DOHH2 (cell line): ENCODE data around the gene LKAAEAR1.
"Not testable (repeated sequence)": the region's sequence is repeated elsewhere in the genome, so short reads cannot be mapped to it uniquely, and the experiment has no call there.

Experiments
- H3F3A ChIP-seq: fragments of 200-600 bp; sonication (generic), shearing (Covaris generic); 2 replicates; pipeline ENCODE4 v1.6.0; 2016; ENCODE audit warnings: antibody characterized with exemption, mild to moderate bottlenecking; ENCODE audit not compliant: control insufficient read depth, insufficient read depth
- H3K27ac ChIP-seq: fragments of 200-600 bp; sonication (generic); 2 replicates; pipeline ENCODE4 v1.5.1; 2014; ENCODE audit warnings: low read depth, mild to moderate bottlenecking, low read length, moderate library complexity
- H3K27me3 ChIP-seq: fragments of 200-600 bp; sonication (generic); 2 replicates; pipeline ENCODE4 v1.6.1; 2014; ENCODE audit warnings: mild to moderate bottlenecking, low read length, mixed read lengths; ENCODE audit not compliant: control insufficient read depth
- H3K36me3 ChIP-seq: fragments of 200-600 bp; sonication (generic); 2 replicates; pipeline ENCODE4 v1.6.1; 2014; ENCODE audit warnings: mild to moderate bottlenecking, low read length, moderate library complexity, mixed read lengths; ENCODE audit not compliant: control insufficient read depth
- H3K4me1 ChIP-seq: fragments of 200-600 bp; sonication (generic); 2 replicates; pipeline ENCODE4 v1.6.1; 2014; ENCODE audit warnings: mild to moderate bottlenecking, low read length, mixed read lengths; ENCODE audit not compliant: control insufficient read depth
- H3K4me2 ChIP-seq: fragments of 200-600 bp; sonication (generic); 2 replicates; pipeline ENCODE4 v1.6.0; 2014; ENCODE audit warnings: mild to moderate bottlenecking, low read length, moderate library complexity
- H3K4me3 ChIP-seq: fragments of 200-600 bp; sonication (generic); 2 replicates; pipeline ENCODE4 v1.5.1; 2014; ENCODE audit warnings: mild to moderate bottlenecking, low read length, mixed read lengths
- H3K79me2 ChIP-seq: fragments of 200-600 bp; sonication (generic); 2 replicates; pipeline ENCODE4 v1.6.1; 2014; ENCODE audit warnings: mild to moderate bottlenecking, low read length, mixed read lengths; ENCODE audit not compliant: control insufficient read depth
- H3K9me2 ChIP-seq: fragments of 200-600 bp; sonication (generic); replicated peaks from 2 replicates; pipeline ENCODE4 v1.6.1; 2014; ENCODE audit warnings: mild to moderate bottlenecking, low read length, mixed read lengths; ENCODE audit not compliant: control insufficient read depth
- H3K9me3 ChIP-seq: fragments of 200-600 bp; sonication (generic); 2 replicates; pipeline ENCODE4 v1.6.1; 2014; ENCODE audit warnings: antibody characterized with exemption, low read length, mixed read lengths; ENCODE audit not compliant: control insufficient read depth, insufficient read depth
- H4K20me1 ChIP-seq: fragments of 200-600 bp; sonication (generic); 2 replicates; pipeline ENCODE4 v1.6.0; 2014; ENCODE audit warnings: low read depth, mild to moderate bottlenecking, antibody characterized with exemption, low read length, moderate library complexity; ENCODE audit not compliant: control insufficient read depth, insufficient read depth
- EZH2phosphoT487 ChIP-seq: fragments of 200-600 bp; sonication (generic); IDR thresholded peaks from 2 replicates; pipeline ENCODE4 v1.6.1; 2017; ENCODE audit warnings: borderline replicate concordance, mild to moderate bottlenecking, antibody characterized with exemption, low read length, moderate library complexity, mixed read lengths
- TF ChIP-seq, protein P1 (sequence below): fragments of 200-600 bp; sonication (generic); IDR thresholded peaks from one replicate; pipeline ENCODE4 v1.5.1; 2014; ENCODE audit warnings: antibody characterized with exemption, mild to moderate bottlenecking, low read depth, low read length; ENCODE audit not compliant: poor library complexity, severe bottlenecking

LKAAEAR1 gene

DNA sequence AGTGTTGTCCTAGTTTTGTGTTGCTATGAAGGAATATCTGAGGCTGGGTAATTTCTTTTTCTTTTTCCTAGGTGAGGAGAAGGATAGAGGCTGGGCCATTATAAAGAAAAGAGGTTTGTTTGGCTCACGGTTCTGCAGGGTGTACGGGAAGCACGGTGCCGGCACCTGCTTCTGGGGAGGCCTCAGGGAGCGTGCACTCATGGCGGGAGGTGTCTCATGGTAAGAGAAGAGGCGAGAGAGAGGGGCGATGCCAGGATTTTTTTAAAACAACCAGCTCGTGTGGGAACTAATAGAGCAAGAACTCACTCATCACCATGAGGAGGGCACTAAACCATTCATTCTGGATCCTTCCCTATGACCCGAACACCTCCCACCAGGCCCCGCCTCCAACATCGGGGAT is 37.4 kb upstream of the LKAAEAR1 start:
- no peak for TF ChIP-seq EZH2phosphoT487
- TF ChIP-seq, protein P1, sequence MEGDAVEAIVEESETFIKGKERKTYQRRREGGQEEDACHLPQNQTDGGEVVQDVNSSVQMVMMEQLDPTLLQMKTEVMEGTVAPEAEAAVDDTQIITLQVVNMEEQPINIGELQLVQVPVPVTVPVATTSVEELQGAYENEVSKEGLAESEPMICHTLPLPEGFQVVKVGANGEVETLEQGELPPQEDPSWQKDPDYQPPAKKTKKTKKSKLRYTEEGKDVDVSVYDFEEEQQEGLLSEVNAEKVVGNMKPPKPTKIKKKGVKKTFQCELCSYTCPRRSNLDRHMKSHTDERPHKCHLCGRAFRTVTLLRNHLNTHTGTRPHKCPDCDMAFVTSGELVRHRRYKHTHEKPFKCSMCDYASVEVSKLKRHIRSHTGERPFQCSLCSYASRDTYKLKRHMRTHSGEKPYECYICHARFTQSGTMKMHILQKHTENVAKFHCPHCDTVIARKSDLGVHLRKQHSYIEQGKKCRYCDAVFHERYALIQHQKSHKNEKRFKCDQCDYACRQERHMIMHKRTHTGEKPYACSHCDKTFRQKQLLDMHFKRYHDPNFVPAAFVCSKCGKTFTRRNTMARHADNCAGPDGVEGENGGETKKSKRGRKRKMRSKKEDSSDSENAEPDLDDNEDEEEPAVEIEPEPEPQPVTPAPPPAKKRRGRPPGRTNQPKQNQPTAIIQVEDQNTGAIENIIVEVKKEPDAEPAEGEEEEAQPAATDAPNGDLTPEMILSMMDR: no peak

DNA sequence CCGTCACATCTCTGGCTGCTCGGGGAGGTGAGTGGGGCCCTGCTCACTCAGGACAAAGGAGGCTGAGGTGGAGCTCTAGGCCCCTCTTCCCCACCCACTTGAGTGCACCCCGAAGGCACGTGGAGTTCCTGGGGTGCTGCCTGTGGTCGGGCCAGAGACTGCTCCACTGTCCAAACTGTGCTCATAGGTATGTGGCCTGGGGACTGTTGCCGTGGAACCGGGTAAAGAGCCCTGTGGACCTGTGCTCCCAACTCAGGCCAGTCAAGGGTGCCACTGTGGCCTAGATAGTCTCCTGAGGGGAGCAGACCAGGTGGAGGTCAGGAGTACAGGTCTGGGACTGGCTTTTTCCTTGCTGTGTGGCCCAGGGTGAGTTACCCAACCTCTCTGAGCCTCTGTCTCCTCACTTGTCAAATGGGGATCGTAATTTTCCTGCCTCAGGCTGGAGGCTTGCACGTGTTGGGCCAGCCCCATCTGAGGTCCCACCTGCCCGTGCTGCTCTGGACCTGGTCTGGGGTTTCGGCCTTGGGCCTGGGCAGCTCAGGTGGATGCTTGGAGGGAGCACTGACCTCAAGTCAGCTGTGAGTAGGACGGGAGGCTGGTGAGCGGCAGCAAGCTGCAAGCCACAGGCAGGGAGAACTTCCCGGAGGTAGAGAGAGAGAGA is 35.6 kb upstream of the LKAAEAR1 start:
- Histone ChIP-seq H4K20me1 (no peaks in the 10 kb centered on the region), H3K27me3 (peaks cover 23% of the 10 kb centered on the region), H3K4me3 (peak overlapping the region; percentile 33), H3K36me3 (no peaks in the 10 kb centered on the region), H3K79me2 (no peaks in the 10 kb centered on the region), H3K9me3 (no peaks in the 10 kb centered on the region), H3F3A (no peaks in the 10 kb centered on the region), H3K4me1 (peaks cover 11% of the 10 kb centered on the region), H3K4me2 (peak overlapping the region; percentile 54), H3K27ac (no peak overlapping the region), H3K9me2 (no peaks in the 10 kb centered on the region)
- no peak for TF ChIP-seq EZH2phosphoT487
- TF ChIP-seq, protein P1: no peak

More for the DNA sequence above, 37.4 kb upstream of the LKAAEAR1 start:
- Histone ChIP-seq H3K79me2 (no peaks in the 10 kb centered on the region), H3K4me1 (peaks cover 11% of the 10 kb centered on the region), H3K27ac (no peak overlapping the region), H3K4me2 (no peak overlapping the region), H3K27me3 (peaks cover 23% of the 10 kb centered on the region), H3K4me3 (no peak overlapping the region), H3K9me2 (no peaks in the 10 kb centered on the region), H3K9me3 (no peaks in the 10 kb centered on the region), H4K20me1 (no peaks in the 10 kb centered on the region), H3F3A (no peaks in the 10 kb centered on the region), H3K36me3 (no peaks in the 10 kb centered on the region)

DNA sequence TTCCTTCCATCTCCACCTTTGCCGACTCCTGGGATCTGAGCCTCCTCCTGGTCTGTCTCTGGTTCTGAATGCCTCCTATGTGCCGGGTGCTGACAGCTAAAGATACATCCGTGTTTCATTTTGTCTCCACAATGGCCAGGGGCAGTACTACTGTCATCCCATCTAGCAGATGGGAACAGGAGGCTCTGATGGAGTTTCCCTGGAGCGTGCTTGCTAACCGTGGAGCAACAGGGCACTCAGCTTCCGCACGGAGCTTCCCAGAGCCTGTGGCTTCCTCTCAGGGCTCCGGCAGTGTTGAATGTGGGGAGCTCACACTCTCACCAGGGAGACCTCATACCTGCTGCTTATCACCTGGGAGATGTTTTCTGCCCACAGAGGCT is 35.1 kb upstream of the LKAAEAR1 start:
- Histone ChIP-seq H4K20me1 (no peaks in the 10 kb centered on the region), H3K4me1 (peaks cover 11% of the 10 kb centered on the region), H3K79me2 (no peaks in the 10 kb centered on the region), H3K9me3 (no peaks in the 10 kb centered on the region), H3K27me3 (peaks cover 24% of the 10 kb centered on the region), H3F3A (no peaks in the 10 kb centered on the region), H3K27ac (no peak overlapping the region), H3K4me3 (no peak overlapping the region), H3K36me3 (no peaks in the 10 kb centered on the region), H3K9me2 (no peaks in the 10 kb centered on the region), H3K4me2 (no peak overlapping the region)
- TF ChIP-seq, protein P1: no peak
- no peak for TF ChIP-seq EZH2phosphoT487

DNA sequence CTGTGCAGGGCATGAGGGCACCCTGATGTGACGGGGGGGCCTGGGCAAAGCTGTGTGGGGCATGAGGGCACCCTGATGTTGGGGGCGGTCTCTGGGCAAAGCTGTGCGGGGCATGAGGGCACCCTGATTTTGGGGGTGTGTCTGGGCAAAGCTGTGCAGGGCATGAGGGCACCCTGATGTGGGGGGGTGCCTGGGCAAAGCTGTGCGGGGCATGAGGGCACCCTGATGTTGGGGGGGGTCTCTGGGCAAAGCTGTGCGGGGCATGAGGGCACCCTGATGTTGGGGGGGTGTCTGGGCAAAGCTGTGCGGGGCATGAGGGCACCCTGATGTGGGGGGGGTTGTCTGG is 33.2 kb upstream of the LKAAEAR1 start:
- not testable (repeated sequence) for H3F3A ChIP-seq, H3K79me2 ChIP-seq, H4K20me1 ChIP-seq, H3K27ac ChIP-seq, H3K36me3 ChIP-seq, H3K9me2 ChIP-seq, H3K9me3 ChIP-seq, H3K4me2 ChIP-seq, H3K4me3 ChIP-seq
- Histone ChIP-seq H3K4me1 (peaks cover 11% of the 10 kb centered on the region), H3K27me3 (peaks cover 23% of the 10 kb centered on the region)
